ENCODE data around the gene ACOX2.

ACOX2 gene

DNA sequence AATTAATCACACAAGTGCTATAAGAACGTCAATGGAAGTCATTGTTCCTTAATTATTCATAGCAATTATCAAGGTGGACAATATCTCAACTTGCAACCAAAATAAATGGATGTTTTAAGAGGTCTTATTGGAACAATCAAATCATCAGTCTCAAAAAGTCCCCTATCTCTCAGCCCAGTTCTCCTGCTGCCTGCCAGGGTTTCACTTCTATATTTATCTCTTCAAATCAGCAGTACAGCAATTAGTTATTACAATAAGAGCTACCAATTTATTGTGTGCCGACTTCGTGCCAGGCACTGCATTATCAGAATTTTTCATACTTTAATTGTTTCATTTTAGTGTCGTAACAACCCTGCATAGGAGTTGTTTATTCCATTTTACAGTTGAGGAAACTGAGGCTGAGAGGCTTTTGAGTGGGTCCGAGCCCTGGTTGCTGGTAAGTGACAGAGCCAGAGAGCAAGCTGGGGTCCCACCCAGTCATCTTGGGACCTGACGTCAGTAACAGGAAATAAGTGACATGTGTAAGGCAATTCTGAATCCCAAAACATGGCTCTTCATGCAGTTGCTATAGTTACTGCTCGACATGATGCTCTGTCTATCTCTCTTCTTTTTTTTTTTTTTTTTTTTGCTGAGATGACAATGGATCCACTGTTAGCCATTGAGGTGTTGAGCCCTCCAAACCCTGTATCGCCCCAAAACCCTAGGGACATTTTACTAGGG is 53.9 kb downstream of the ACOX2 start:
- no peak overlapping the region for H3K4me3 ChIP-seq (ENCODE audit: low read depth, low read length)
- TF ChIP-seq, protein P1, sequence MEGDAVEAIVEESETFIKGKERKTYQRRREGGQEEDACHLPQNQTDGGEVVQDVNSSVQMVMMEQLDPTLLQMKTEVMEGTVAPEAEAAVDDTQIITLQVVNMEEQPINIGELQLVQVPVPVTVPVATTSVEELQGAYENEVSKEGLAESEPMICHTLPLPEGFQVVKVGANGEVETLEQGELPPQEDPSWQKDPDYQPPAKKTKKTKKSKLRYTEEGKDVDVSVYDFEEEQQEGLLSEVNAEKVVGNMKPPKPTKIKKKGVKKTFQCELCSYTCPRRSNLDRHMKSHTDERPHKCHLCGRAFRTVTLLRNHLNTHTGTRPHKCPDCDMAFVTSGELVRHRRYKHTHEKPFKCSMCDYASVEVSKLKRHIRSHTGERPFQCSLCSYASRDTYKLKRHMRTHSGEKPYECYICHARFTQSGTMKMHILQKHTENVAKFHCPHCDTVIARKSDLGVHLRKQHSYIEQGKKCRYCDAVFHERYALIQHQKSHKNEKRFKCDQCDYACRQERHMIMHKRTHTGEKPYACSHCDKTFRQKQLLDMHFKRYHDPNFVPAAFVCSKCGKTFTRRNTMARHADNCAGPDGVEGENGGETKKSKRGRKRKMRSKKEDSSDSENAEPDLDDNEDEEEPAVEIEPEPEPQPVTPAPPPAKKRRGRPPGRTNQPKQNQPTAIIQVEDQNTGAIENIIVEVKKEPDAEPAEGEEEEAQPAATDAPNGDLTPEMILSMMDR (IDR thresholded peaks at IDR 0.05; ENCODE audit: low read depth, low read length): no peak

DNA sequence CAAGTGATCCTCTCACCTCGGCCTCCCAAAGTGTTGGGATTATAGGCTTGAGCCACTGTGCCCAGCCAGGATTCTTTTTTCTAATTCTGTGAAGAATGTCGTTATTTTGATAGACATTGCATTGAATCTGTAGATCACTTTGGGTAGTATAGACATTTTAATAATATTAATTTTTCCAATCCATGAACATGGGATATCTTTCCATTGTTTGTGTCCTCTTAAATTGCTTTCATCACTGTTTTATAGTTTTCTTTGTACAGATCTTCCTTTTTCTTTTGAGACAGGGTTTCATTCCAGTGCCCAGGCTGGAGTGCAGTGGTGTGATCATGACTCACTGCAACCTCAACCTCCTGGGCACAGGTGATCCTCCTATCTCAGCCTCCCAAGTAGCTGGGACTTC is 56.7 kb downstream of the ACOX2 start:
- no peak overlapping the region for H3K4me3 ChIP-seq (ENCODE audit: low read depth, low read length)
- TF ChIP-seq, protein P1 (IDR thresholded peaks at IDR 0.05; ENCODE audit: low read depth, low read length): no peak

DNA sequence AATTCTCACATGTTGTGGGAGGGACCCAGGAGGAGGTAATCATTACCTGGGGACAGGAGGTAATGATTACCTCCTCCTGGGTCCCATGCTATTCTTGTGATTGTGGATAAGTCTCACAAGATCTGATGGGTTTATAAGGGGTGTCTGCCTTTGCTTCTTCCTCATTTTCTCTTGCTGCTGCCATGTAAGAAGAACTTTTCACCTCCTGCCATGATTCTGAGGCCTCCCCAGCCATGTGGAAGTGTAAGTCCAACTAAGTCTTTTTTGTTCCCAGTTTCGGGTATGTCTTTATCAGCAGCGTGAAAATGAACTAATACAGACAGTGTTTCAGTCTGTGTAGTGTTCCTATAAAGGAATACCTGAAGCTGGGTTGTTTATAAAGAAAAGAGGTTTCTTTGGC is 58.2 kb downstream of the ACOX2 start:
- TF ChIP-seq, protein P1 (IDR thresholded peaks at IDR 0.05; ENCODE audit: low read depth, low read length): no peak
- H3K4me3 ChIP-seq (ENCODE audit: low read depth, low read length): no peak overlapping the region

DNA sequence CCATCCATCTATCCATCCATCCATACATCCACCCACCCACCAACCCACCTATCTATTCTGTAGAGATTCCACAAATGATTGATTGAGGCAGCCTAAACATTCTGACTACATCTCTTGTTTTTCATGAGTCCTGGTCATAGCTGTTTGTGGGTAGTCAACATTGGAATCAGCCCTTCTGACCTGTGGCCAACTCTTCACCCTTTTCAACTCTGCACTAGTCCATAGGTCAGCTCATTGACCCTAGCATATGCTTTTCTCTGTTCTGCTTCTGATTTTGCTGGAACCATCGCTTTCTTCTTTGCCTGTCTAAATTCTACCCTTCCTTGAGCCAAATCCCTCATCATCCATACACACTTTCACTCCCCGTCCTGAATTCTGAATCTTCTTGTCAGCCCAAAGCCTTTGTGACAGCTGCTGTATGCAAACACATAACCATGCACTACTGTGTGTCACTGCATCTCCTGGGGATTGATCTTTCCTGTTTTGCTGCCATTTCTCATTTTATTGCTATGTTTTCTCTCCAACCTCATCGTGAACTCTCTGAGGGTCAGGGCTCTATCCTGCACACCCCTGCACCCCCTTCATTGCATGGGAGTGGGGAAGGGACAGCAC is 61.9 kb downstream of the ACOX2 start:
- TF ChIP-seq, protein P1 (IDR thresholded peaks at IDR 0.05; ENCODE audit: low read depth, low read length): no peak
- no peak overlapping the region for H3K4me3 ChIP-seq (ENCODE audit: low read depth, low read length)

DNA sequence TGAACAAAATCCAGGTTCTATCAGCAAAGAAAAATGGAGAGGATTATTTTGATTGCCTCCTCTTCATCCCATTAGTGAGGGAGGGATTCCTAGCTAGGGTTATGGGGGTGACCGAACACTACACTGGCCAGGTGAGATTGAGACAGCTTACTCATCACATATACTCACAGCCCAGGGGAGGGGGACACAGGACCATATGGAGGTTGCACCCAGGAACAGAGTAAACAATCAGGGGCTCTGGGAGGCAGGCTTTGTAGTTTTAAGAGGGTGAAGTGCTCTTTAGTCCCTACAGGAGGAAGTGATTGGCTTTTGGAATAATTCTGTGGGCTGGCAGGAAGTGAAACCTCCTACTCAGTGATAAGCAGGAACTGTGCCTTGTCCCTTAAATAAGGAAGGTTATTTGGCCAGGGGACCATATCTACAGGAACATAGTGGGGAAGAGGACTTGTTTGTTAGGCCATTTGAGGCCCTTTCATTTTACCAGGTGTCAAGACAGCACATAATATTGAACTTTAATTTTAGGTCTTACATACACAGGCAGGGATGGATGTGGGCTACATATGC is 62.6 kb downstream of the ACOX2 start:
- no peak overlapping the region for H3K4me3 ChIP-seq (ENCODE audit: low read depth, low read length)
- TF ChIP-seq, protein P1 (IDR thresholded peaks at IDR 0.05; ENCODE audit: low read depth, low read length): no peak

DNA sequence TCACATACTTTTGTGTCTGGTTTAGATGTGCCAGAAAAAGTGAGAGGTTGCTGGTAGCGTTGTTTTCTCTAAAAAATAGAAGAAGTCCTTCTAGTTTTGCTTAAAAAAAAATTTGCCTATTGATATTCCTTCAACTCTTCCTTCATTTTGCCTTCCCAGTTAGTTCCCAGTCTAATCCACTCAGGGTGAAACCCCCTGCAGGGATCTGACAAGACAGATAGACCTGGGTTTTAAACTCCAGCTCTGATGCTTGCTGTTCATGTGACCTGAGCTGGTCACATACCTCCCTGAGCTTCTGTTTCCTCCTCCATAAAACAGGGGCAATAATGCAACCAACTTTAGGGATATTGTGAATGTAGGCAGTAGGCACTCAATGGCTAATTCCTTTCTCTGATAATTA is 63.7 kb downstream of the ACOX2 start:
- TF ChIP-seq, protein P1 (IDR thresholded peaks at IDR 0.05; ENCODE audit: low read depth, low read length): no peak
- no peak overlapping the region for H3K4me3 ChIP-seq (ENCODE audit: low read depth, low read length)

Measured in WI38 (cell line).